Nephron (organoid): Measurements from ENCODE around the gene ZNF783.

Experiments
- H3K27ac Mint-ChIP-seq, 3 experiments: 2 replicates each; pipeline ENCODE4 v1.8.0; 2020; ENCODE audit warnings: mixed read lengths in 3 of 3, mild to moderate bottlenecking in 2 of 3, moderate library complexity in 1 of 3
- H3K27me3 Mint-ChIP-seq: 2 replicates; pipeline ENCODE4 v1.8.0; 2021; ENCODE audit warnings: low read depth, mild to moderate bottlenecking, moderate library complexity, mixed read lengths
- H3K36me3 Mint-ChIP-seq: 2 replicates; pipeline ENCODE4 v1.8.0; 2020; ENCODE audit warnings: low read depth, mixed read lengths
- H3K4me1 Mint-ChIP-seq: 2 replicates; pipeline ENCODE4 v1.8.0; 2020; ENCODE audit warnings: mixed read lengths
- H3K4me3 Mint-ChIP-seq, 3 experiments: 2 replicates each; pipeline ENCODE4 v1.8.0; 2020; ENCODE audit warnings: mild to moderate bottlenecking in 3 of 3, mixed read lengths in 3 of 3, moderate library complexity in 2 of 3
- H3K9me3 Mint-ChIP-seq: 2 replicates; pipeline ENCODE4 v1.8.0; 2020; ENCODE audit warnings: mixed read lengths
- TF ChIP-seq, protein P1 (sequence below), 3 experiments: fragments of 200-600 bp; sonication (generic); IDR thresholded peaks; one replicate each; pipeline ENCODE4 v1.5.0; 2021; ENCODE audit warnings: antibody characterized with exemption in 3 of 3; ENCODE audit not compliant: unreplicated experiment in 3 of 3

The ZNF783 gene

DNA sequence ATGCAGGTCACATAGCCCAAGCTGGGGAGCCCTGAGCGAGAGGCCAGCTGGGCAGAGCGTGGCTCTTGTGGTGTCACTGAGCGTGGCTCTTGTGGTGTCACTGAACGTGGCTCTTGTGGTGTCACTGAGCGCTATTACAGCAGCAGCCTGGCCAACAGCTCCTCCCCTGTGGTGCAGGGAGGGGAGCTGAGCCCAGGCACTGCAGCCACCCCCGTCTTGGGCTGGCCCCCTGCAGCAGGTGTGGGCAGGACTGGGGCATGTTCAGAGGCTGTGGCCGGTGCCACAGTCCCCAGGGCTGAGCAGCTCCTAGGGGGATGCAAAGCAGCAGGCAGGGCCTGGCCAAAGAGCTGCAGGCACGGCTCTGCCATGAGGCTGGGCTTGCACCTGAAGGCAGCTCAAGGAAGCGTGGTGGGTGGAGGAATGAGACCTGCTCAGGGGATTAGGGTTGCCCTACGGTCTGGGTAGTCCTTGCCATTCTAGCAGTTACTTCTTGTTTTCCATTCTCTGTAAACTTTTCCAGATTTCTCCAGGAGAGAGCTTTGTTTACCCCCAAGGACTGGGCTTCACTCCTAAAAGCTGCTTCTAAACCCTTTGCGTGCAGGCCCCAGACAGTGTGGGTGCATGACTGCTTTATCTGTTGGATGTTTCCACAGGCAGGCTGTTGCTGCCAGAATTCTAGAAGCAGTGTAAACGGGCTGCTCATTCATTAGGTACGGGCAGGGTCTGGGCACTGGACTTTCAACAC is 29.2 kb downstream of the ZNF783 start:
- no peaks in the 10 kb centered on the region for H3K27me3 Mint-ChIP-seq
- H3K27ac Mint-ChIP-seq = no peak overlapping the region
- no peaks in the 10 kb centered on the region for H3K9me3 Mint-ChIP-seq
- H3K4me3 Mint-ChIP-seq = no peak overlapping the region
- H3K4me1 Mint-ChIP-seq = peaks cover under 1% of the 10 kb centered on the region
- TF ChIP-seq, protein P1, sequence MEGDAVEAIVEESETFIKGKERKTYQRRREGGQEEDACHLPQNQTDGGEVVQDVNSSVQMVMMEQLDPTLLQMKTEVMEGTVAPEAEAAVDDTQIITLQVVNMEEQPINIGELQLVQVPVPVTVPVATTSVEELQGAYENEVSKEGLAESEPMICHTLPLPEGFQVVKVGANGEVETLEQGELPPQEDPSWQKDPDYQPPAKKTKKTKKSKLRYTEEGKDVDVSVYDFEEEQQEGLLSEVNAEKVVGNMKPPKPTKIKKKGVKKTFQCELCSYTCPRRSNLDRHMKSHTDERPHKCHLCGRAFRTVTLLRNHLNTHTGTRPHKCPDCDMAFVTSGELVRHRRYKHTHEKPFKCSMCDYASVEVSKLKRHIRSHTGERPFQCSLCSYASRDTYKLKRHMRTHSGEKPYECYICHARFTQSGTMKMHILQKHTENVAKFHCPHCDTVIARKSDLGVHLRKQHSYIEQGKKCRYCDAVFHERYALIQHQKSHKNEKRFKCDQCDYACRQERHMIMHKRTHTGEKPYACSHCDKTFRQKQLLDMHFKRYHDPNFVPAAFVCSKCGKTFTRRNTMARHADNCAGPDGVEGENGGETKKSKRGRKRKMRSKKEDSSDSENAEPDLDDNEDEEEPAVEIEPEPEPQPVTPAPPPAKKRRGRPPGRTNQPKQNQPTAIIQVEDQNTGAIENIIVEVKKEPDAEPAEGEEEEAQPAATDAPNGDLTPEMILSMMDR (IDR thresholded peaks at IDR 0.05; ENCODE audit: unreplicated experiment in 3 of 3) = no peak
- H3K36me3 Mint-ChIP-seq = peaks cover 6% of the 10 kb centered on the region

DNA sequence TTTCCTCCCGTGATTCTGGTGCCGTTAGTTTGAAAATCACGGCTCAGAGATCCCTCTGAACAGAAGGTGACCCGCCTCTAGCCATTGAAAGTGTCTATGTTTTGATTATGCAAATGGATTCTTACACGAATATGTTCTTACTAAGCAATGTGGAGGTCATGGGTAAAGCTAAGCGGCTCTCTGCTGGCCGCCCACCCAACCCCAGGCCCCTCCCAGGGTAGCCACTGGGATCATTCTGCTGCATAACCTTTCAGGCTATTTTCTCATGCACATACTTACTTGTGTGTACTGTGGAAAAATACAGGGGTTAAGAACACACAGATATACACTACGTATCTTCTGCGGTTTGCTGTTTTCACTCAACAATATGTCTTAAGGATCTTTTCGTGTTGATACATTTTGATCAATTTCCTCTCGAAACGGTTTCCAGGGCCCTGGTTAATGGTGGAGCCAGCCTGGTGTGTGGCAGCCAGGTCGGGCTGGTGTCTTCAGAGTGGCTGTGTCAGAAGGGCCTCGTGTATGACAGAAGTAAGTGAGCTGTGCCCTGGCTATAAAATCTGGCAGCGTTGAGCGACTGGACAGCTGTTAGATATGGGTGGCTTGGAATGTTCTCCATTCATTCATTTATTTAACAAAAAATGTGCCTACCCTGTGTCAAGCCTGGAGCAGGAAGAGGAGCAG is 29.9 kb downstream of the ZNF783 start:
- Mint-ChIP-seq H3K27ac (no peak overlapping the region), H3K4me1 (no peaks in the 10 kb centered on the region), H3K9me3 (no peaks in the 10 kb centered on the region), H3K36me3 (peaks cover 6% of the 10 kb centered on the region), H3K4me3 (no peak overlapping the region), H3K27me3 (no peaks in the 10 kb centered on the region)
- TF ChIP-seq, protein P1 (IDR thresholded peaks at IDR 0.05; ENCODE audit: unreplicated experiment in 3 of 3) = no peak

DNA sequence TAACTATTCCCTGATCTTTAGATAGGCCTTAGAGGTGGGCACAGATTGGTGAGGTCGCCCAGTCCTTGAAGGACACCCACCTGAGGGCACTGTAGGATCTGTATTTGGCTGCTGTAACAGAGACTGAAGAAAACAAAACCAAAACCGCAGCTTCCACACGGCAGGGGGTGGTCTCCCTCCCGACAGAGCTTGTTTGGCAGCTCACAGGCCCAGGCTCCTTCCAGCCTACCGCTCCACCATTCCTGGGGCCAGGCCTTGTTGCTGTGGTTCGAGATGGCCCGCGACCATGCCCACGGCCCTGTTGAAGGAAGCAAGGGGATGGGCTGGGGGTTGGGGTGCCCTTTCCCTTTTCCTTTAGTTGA is 30.4 kb downstream of the ZNF783 start:
- Mint-ChIP-seq H3K27ac (no peak overlapping the region), H3K4me1 (no peaks in the 10 kb centered on the region), H3K4me3 (no peak overlapping the region), H3K36me3 (peaks cover 6% of the 10 kb centered on the region), H3K27me3 (no peaks in the 10 kb centered on the region), H3K9me3 (no peaks in the 10 kb centered on the region)
- TF ChIP-seq, protein P1 (IDR thresholded peaks at IDR 0.05; ENCODE audit: unreplicated experiment in 3 of 3) = no peak

DNA sequence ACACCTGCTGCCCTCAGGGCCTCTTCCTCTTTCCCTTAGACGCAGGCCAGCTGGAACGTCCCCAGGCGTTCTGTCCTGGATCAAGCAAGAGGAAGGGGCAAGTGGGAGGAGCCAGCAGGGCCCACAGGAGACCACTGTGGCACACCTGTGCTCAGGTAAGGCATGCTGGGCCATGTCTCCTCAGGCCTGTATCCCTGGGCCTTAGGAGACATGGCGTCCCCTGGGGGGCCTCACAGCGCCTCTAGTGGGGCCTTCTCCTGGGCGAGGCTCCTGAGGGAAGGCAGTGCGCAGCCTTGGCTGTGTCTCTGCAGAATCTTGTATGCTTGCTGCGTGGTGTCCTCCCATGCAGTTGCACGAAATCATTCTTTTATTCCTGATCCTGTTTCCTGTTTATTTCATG is 31.3 kb downstream of the ZNF783 start:
- TF ChIP-seq, protein P1 (IDR thresholded peaks at IDR 0.05; ENCODE audit: unreplicated experiment in 3 of 3) = no peak
- H3K27me3 Mint-ChIP-seq = no peaks in the 10 kb centered on the region
- H3K4me3 Mint-ChIP-seq = no peak overlapping the region
- no peaks in the 10 kb centered on the region for H3K9me3 Mint-ChIP-seq
- H3K27ac Mint-ChIP-seq = no peak overlapping the region
- H3K36me3 Mint-ChIP-seq = peaks cover 6% of the 10 kb centered on the region
- no peaks in the 10 kb centered on the region for H3K4me1 Mint-ChIP-seq

DNA sequence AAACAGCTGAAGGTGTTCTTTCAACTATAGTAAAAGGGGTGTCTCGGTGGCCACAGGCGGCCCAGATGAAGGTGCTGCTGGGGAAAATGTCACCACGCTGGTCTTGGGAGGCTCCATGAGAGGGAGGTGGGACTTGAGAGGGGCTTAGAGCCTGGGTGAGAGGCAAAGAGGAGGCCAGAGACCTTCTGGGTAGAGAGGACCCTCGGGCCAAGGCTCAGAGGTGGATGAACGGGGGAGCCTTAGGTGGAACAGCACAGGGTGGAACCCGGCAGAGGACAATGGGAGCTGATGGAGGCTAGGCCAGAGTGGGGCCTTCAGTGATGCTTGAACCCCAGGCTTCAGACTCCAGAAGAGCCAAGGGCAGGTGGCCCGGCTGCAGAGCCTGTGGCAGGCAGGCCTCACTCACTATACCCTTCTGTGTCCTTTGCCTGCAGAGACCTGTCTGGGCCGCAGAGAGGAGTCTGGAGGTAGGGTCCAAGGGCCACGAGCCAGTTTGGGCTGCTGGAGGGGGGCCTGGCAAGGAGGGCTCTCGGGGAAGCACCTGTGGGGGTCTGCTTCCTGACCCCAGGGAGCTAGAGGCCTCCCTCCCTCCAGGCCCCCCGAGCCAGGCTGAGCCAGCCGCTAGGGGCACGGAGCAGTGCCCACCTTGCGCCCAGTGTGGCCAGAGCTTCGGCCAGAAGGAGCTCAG is 32.1 kb downstream of the ZNF783 start:
- Mint-ChIP-seq H3K36me3 (peaks cover 6% of the 10 kb centered on the region), H3K9me3 (no peaks in the 10 kb centered on the region), H3K4me1 (no peaks in the 10 kb centered on the region), H3K27me3 (peaks cover 2% of the 10 kb centered on the region), H3K4me3 (no peak overlapping the region), H3K27ac (no peak overlapping the region)
- TF ChIP-seq, protein P1 (IDR thresholded peaks at IDR 0.05; ENCODE audit: unreplicated experiment in 3 of 3) = no peak
